SKM-1 treated with dmso at 0.1 percent for 144 hours (cell line): ENCODE data around the gene CYP4F8.
"Not testable (repeated sequence)": the region's sequence is repeated elsewhere in the genome, so short reads cannot be mapped to it uniquely, and the experiment has no call there.

Experiments used
- DNase-seq: peaks from one replicate; lab custom pipeline; 2025; ENCODE audit not compliant: unreplicated experiment; lab: John Stamatoyannopoulos, UW

CYP4F8 gene

GRCh38 chr19:15614507-15615379 lies at the start of gene CYP4F8:
Gene CYP4F8, plus strand, starts transcription at chr19:15615218. Its CDS starts 399 bp downstream, at chr19:15615617.
- no peak for DNase-seq

- DNase-seq: no peak
These were observed 44.6 kb upstream of the CYP4F8 start for GRCh38 chr19:15570420-15570819.

- no peak for DNase-seq
These were observed 39.6 kb upstream of the CYP4F8 start for GRCh38 chr19:15575406-15575805.

- DNase-seq: no peak
These were observed 38.4 kb upstream of the CYP4F8 start for GRCh38 chr19:15576526-15577156.

- no peak for DNase-seq
These were observed 37.7 kb upstream of the CYP4F8 start for GRCh38 chr19:15577184-15577771.

GRCh38 chr19:15583346-15583745 lies 31.7 kb upstream of the CYP4F8 start:
- no peak for DNase-seq

- no peak for DNase-seq
These were observed 30.9 kb upstream of the CYP4F8 start for GRCh38 chr19:15584095-15584494.

- peak; percentile 76 for DNase-seq
These were observed 30.4 kb upstream of the CYP4F8 start for GRCh38 chr19:15584541-15585115.

- peak; percentile 99 for DNase-seq
These were observed 27.4 kb upstream of the CYP4F8 start for GRCh38 chr19:15587663-15588062.

- DNase-seq: no peak
These were observed 26.8 kb upstream of the CYP4F8 start for GRCh38 chr19:15588265-15588664.

GRCh38 chr19:15589760-15590451 lies 25.1 kb upstream of the CYP4F8 start:
- DNase-seq: no peak

GRCh38 chr19:15591796-15592195 lies 23.2 kb upstream of the CYP4F8 start:
- DNase-seq: no peak

GRCh38 chr19:15592506-15592905 lies 22.5 kb upstream of the CYP4F8 start:
- DNase-seq: not testable (repeated sequence)

GRCh38 chr19:15593766-15594165 lies 21.3 kb upstream of the CYP4F8 start:
- DNase-seq: not testable (repeated sequence)

GRCh38 chr19:15595069-15595468 lies 19.9 kb upstream of the CYP4F8 start:
- no peak for DNase-seq

GRCh38 chr19:15607978-15608925 lies 6.8 kb upstream of the CYP4F8 start:
- DNase-seq: not testable (repeated sequence)

GRCh38 chr19:15609261-15609660 lies 5.8 kb upstream of the CYP4F8 start:
- no peak for DNase-seq

GRCh38 chr19:15612342-15612741 lies 2.7 kb upstream of the CYP4F8 start:
- no peak for DNase-seq

- DNase-seq: no peak
These were observed 1.7 kb upstream of the CYP4F8 start for GRCh38 chr19:15613338-15613737.

GRCh38 chr19:15615526-15615925 lies 508 bp downstream of the CYP4F8 start:
- no peak for DNase-seq
